ENCODE measurements around the gene DMRTC2. TPM values are rescaled to one million over a fixed set of nuclear protein-coding genes. Genes with fewer than 3 reads are reported as not detected.

Gene DMRTC2
- total and polyA plus RNA-seq, 2 of the 13 experiments (the other 11 are each of a cell fraction or from before 2014, with no cell fraction given), result not detected

DNA sequence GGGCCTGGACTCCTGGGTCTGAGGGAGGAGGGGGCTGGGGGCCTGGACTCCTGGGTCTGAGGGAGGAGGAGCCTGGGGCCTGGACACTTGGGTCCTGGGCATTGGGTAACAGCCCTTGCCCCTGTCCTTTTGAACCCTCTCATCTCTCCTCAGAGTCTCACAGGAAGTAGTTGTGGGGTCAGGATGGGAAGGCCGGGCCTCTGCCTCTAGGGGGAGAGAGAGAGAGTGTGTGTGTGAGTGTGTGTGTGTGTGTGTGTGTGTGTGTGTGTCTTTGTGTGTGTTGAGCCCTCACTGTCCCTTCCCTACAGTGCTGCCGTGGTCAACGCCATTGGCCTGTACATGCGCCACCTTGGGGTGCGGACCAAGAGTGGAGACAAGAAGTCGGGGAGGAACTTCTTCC lies 49.1 kb downstream of the DMRTC2 start (continued):
- TF ChIP-seq, protein P1, sequence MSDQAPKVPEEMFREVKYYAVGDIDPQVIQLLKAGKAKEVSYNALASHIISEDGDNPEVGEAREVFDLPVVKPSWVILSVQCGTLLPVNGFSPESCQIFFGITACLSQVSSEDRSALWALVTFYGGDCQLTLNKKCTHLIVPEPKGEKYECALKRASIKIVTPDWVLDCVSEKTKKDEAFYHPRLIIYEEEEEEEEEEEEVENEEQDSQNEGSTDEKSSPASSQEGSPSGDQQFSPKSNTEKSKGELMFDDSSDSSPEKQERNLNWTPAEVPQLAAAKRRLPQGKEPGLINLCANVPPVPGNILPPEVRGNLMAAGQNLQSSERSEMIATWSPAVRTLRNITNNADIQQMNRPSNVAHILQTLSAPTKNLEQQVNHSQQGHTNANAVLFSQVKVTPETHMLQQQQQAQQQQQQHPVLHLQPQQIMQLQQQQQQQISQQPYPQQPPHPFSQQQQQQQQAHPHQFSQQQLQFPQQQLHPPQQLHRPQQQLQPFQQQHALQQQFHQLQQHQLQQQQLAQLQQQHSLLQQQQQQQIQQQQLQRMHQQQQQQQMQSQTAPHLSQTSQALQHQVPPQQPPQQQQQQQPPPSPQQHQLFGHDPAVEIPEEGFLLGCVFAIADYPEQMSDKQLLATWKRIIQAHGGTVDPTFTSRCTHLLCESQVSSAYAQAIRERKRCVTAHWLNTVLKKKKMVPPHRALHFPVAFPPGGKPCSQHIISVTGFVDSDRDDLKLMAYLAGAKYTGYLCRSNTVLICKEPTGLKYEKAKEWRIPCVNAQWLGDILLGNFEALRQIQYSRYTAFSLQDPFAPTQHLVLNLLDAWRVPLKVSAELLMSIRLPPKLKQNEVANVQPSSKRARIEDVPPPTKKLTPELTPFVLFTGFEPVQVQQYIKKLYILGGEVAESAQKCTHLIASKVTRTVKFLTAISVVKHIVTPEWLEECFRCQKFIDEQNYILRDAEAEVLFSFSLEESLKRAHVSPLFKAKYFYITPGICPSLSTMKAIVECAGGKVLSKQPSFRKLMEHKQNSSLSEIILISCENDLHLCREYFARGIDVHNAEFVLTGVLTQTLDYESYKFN (CRISPR knock-in tag; conservative IDR thresholded peaks at IDR 0.05), result peak; percentile 55
- no peak for TF ChIP-seq FOXA1 (IDR thresholded peaks at IDR 0.05)
- no peak for TF ChIP-seq FOXA1 (CRISPR knock-in tag; IDR thresholded peaks at IDR 0.05)
- TF ChIP-seq AGO2 (optimal IDR thresholded peaks at IDR 0.05; ENCODE audit: low read depth, low read length), result no peak
- TF ChIP-seq, protein P2, sequence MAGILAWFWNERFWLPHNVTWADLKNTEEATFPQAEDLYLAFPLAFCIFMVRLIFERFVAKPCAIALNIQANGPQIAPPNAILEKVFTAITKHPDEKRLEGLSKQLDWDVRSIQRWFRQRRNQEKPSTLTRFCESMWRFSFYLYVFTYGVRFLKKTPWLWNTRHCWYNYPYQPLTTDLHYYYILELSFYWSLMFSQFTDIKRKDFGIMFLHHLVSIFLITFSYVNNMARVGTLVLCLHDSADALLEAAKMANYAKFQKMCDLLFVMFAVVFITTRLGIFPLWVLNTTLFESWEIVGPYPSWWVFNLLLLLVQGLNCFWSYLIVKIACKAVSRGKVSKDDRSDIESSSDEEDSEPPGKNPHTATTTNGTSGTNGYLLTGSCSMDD (CRISPR knock-in tag; IDR thresholded peaks at IDR 0.05), result no peak
- peak; percentile 96 for TF ChIP-seq ZSCAN22 (CRISPR knock-in tag; IDR thresholded peaks at IDR 0.05)
- TF ChIP-seq ZFX (CRISPR knock-in tag; IDR thresholded peaks at IDR 0.05; ENCODE audit: low read depth), result peak; percentile 47; the same call in 1 of the 2 replicates
- TF ChIP-seq ZSCAN25 (CRISPR knock-in tag; IDR thresholded peaks at IDR 0.05), result peak; percentile 87
- TF ChIP-seq RFX1 (IDR thresholded peaks at IDR 0.05), result no peak
- TF ChIP-seq PAWR (CRISPR knock-in tag; IDR thresholded peaks at IDR 0.05; ENCODE audit: borderline replicate concordance), result no peak
- TF ChIP-seq, protein P3, sequence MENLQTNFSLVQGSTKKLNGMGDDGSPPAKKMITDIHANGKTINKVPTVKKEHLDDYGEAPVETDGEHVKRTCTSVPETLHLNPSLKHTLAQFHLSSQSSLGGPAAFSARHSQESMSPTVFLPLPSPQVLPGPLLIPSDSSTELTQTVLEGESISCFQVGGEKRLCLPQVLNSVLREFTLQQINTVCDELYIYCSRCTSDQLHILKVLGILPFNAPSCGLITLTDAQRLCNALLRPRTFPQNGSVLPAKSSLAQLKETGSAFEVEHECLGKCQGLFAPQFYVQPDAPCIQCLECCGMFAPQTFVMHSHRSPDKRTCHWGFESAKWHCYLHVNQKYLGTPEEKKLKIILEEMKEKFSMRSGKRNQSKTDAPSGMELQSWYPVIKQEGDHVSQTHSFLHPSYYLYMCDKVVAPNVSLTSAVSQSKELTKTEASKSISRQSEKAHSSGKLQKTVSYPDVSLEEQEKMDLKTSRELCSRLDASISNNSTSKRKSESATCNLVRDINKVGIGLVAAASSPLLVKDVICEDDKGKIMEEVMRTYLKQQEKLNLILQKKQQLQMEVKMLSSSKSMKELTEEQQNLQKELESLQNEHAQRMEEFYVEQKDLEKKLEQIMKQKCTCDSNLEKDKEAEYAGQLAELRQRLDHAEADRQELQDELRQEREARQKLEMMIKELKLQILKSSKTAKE (CRISPR knock-in tag; IDR thresholded peaks at IDR 0.05; ENCODE audit: borderline replicate concordance), result peak; percentile 46; the same call in 1 of the 2 replicates
- no peak for TF ChIP-seq ZIK1 (CRISPR knock-in tag; IDR thresholded peaks at IDR 0.05; ENCODE audit: borderline replicate concordance, low read depth)
- TF ChIP-seq, protein P4, sequence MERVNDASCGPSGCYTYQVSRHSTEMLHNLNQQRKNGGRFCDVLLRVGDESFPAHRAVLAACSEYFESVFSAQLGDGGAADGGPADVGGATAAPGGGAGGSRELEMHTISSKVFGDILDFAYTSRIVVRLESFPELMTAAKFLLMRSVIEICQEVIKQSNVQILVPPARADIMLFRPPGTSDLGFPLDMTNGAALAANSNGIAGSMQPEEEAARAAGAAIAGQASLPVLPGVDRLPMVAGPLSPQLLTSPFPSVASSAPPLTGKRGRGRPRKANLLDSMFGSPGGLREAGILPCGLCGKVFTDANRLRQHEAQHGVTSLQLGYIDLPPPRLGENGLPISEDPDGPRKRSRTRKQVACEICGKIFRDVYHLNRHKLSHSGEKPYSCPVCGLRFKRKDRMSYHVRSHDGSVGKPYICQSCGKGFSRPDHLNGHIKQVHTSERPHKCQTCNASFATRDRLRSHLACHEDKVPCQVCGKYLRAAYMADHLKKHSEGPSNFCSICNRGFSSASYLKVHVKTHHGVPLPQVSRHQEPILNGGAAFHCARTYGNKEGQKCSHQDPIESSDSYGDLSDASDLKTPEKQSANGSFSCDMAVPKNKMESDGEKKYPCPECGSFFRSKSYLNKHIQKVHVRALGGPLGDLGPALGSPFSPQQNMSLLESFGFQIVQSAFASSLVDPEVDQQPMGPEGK (CRISPR knock-in tag; IDR thresholded peaks at IDR 0.05), result peak; percentile 26; the same call in 1 of the 2 replicates
- TF ChIP-seq NR2C2 (CRISPR knock-in tag; IDR thresholded peaks at IDR 0.05; ENCODE audit: borderline replicate concordance), result peak; percentile 94
- no peak for TF ChIP-seq BORCS8-MEF2B (CRISPR knock-in tag; IDR thresholded peaks at IDR 0.05)
- TF ChIP-seq, protein P5, sequence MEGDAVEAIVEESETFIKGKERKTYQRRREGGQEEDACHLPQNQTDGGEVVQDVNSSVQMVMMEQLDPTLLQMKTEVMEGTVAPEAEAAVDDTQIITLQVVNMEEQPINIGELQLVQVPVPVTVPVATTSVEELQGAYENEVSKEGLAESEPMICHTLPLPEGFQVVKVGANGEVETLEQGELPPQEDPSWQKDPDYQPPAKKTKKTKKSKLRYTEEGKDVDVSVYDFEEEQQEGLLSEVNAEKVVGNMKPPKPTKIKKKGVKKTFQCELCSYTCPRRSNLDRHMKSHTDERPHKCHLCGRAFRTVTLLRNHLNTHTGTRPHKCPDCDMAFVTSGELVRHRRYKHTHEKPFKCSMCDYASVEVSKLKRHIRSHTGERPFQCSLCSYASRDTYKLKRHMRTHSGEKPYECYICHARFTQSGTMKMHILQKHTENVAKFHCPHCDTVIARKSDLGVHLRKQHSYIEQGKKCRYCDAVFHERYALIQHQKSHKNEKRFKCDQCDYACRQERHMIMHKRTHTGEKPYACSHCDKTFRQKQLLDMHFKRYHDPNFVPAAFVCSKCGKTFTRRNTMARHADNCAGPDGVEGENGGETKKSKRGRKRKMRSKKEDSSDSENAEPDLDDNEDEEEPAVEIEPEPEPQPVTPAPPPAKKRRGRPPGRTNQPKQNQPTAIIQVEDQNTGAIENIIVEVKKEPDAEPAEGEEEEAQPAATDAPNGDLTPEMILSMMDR (CRISPR knock-in tag; IDR thresholded peaks at IDR 0.05), result peak; percentile 75
- TF ChIP-seq ZNF766 (CRISPR knock-in tag; IDR thresholded peaks at IDR 0.05; ENCODE audit: borderline replicate concordance), result no peak
- no peak for TF ChIP-seq BRD4 (CRISPR knock-in tag; IDR thresholded peaks at IDR 0.05)
- TF ChIP-seq AHR (CRISPR knock-in tag; IDR thresholded peaks at IDR 0.05), result no peak
- no peak for TF ChIP-seq CBX5 (CRISPR knock-in tag; IDR thresholded peaks at IDR 0.05; ENCODE audit: borderline replicate concordance)
